GM18502 (cell line): ENCODE data around the gene GPR50.

Source experiments
- ATAC-seq: cut with Tn5 transposase; IDR thresholded peaks from one replicate; pipeline ENCODE4 v1.9.1; 2021; ENCODE audit warnings: mild to moderate bottlenecking; ENCODE audit not compliant: unreplicated experiment, poor library complexity

GPR50 gene

DNA sequence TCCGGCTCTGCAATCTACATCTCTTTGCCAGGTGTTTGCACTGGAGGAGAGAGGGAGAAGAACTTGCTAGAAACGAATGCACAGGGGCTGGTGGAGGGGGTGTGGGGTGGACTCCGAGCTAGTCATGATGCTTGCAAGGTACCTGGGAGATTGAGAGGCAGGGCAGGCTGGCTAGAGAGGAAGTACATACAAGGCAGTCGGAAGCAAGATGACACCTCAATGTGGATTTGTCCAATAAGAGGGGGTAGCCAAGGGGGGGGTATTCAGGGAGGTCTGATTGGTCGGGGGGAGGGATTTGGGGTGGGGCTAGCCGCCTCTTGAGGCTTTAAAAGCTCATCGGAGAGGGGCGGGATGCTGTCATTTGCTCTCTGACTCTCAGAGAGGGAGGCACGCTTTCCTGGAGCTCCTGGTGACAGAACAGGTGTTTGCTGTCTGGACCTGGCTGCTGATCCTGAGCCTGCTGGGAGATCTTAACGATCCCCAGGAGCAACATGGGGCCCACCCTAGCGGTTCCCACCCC is at the start of gene GPR50:
TSS of gene GPR50 (plus strand) at position 354 of the 520 bp plus-strand sequence. CDS start at position 492, 138 bp downstream.
- ATAC-seq = no peak

GRCh38 chrX:151132531-151132930 is 43.9 kb upstream of the GPR50 start:
- ATAC-seq = no peak

DNA sequence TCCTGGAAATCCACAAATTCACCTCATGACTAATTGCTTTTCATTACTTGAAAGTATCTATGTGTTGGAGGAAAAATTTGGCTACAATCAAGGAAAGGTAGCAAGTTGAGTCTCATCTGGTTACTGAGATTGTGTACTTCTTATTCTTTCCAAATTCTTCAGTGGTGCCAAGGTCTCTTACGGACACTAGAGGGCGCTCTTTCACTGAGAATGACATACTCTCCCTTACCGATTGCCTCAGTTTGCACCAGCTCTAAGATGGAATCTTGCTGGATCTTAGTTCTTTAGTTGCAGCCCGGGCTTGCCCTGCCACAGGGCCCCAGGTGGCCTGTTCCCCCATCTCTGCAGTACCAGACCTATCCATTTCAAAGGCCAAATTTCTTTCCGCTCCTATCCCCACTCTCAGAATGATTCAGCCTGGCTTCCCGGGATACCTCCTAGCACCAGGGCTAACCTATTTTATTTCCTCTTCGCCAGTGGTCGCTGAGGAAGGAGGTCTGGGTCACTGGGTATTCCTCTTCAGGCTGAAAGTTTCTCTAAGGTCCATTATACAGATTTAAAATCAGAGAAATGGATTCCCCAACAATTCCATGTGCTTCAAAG is 24.6 kb upstream of the GPR50 start:
- ATAC-seq = peak; percentile 80

- no peak for ATAC-seq
Measured at GRCh38 chrX:151153086-151153485, 23.3 kb upstream of the GPR50 start.

DNA sequence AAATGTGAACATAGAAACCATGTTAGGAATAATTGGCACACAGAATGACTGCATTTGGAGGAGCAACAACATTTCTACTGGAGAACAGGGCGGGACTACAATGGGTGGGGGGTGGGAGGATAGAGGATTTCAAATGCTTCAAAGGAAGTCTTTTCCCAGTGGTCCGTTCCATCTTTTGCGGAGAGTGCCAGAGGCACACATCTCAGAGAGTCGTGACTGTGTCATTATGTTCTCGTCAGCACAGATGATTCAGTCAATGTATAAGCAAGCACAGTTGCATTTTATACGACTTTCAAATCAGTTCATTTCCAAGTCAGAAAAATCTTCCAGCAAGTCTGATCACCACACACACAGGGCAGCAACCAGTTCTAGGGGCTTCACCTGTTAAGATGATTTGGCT is 22.7 kb upstream of the GPR50 start:
- no peak for ATAC-seq

- ATAC-seq = no peak
Measured at GRCh38 chrX:151155234-151155633, 21.1 kb upstream of the GPR50 start.

GRCh38 chrX:151161690-151162089 is 14.7 kb upstream of the GPR50 start:
- ATAC-seq = no peak

- ATAC-seq = no peak
Measured at GRCh38 chrX:151167791-151168345, 8.5 kb upstream of the GPR50 start.

GRCh38 chrX:151169783-151170182 is 6.6 kb upstream of the GPR50 start:
- no peak for ATAC-seq

GRCh38 chrX:151174581-151175282 is 1.7 kb upstream of the GPR50 start:
- ATAC-seq = no peak

DNA sequence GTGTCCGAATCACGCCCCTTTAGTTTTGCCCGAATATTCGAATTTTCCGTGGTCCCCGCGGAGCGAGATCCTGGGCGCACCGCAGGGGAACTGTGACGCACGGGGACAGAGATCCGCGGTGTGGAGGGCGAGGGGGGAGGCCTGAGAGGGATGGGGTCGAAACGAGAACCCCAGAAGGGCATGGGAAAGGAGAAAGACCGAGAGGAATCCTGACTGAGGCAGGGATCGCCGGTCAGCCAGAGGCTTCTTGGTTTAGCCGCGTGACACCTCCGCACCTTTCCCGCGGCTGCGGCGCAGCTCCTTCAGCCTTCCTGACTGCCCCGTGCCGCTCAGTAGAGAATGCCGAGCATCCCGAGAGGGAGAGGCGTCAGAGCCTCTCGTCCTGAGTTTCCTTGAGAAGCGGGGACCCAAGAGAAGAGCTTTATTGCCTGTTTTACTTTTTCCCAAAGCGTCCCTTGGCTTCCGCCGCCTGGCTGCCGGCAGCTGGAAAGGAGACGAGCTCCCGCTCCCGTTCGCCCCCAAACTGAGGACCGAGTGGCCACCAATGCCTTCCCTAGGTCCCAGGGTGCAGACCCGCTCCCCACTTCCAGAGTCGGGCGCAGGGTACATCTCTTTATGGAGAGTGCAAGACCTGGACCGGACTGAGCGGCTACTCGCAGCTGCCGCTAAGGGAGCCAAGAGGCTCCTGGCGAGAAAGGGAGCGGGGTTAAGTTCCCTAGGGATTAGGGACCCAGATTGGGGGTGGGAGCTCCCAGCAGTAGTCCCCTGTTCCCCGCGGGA is 911 bp upstream of the GPR50 start:
- ATAC-seq = no peak

DNA sequence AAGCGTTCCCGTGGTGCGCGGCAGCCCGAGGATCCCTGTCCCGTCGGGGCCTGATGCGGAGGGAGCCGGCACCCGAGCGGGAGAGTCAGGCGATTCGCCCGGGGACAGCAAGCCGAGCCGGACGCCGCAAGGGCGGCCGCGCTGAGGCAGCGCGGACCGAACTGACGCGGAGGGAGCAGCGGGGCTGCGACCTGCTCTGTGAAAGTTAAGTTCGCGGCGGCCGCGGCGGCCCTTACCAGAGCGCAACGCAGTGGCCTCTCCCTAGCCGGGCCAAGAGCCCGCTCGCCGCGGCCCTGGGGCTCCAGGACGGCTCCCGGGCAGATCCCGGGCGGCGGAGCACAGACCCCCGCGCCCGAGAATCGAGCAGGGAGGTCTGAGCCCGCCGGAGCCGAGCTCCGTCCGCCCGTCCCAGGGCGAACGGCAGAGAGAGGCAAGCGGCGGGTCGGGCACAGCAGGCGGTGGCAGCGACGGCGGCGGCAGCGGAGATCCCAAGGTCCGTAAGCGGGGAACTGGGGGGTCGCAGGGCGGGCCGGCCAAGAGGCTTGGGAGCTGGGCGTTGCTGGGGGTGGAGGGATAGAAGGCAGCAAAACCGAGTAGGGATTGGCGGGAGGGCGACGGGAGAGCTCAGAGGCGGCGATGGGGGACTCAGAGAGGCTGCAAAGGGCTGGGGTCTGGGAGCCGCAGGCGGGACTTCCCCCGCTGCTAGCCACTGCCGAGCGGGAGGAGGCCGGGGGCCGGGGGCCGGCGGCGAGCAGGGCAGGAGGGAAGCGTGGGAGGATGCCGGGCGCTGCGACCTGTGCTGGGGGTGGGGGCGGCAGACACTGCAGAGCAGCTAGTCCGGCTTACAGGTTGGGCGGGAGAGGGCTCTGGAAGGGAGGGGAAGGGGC is 1.0 kb downstream of the GPR50 start:
- ATAC-seq = no peak

DNA sequence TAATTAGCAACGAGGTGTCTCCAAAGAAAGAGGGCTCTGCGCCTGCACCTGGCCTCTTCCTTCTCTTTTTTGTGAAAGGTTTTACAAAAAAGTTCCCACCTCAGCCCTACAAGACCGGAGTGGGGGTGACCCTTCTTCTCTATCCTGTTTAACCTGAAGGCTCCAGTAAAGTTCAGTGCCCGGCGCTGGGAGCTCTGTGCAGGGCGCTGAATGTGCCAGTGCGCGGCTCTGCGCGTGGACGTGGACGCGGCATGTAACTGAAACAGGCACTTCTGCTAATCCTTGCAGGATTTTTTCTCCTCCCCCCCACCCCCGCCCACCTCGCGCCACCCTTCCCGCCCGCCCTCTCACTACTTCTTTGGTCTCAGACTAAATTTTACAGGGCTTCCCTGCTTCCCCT is 2.4 kb downstream of the GPR50 start:
- no peak for ATAC-seq

DNA sequence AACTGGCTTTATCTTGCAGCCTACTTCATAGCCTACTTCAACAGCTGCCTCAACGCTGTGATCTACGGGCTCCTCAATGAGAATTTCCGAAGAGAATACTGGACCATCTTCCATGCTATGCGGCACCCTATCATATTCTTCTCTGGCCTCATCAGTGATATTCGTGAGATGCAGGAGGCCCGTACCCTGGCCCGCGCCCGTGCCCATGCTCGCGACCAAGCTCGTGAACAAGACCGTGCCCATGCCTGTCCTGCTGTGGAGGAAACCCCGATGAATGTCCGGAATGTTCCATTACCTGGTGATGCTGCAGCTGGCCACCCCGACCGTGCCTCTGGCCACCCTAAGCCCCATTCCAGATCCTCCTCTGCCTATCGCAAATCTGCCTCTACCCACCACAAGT is 4.0 kb downstream of the GPR50 start:
- ATAC-seq = no peak

GRCh38 chrX:151181088-151181487 is 4.7 kb downstream of the GPR50 start:
- no peak for ATAC-seq

DNA sequence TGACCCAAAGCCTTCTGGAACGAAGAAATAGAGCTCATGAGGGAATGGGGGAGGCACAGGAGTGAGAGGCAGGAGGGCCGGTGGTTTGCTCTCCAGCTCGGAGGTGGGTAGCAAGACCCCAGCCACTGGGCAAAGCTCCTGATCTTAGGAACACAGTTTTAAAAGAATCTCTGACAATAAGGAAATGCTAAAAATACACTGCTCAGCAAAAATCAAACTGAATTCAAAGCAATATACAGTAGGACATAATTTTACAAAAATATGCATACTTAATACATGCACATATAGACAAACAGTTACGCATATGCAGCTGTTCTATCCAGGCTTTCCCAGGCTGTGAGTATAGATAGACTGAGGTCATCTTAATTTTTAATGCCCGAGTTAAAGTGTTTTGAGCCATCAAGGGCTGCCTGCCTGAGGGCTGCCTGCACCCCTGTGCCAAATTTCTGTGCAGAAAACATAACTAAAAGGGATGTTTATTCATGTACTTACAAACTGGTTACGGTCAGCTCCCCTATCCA is 6.9 kb downstream of the GPR50 start:
- no peak for ATAC-seq

DNA sequence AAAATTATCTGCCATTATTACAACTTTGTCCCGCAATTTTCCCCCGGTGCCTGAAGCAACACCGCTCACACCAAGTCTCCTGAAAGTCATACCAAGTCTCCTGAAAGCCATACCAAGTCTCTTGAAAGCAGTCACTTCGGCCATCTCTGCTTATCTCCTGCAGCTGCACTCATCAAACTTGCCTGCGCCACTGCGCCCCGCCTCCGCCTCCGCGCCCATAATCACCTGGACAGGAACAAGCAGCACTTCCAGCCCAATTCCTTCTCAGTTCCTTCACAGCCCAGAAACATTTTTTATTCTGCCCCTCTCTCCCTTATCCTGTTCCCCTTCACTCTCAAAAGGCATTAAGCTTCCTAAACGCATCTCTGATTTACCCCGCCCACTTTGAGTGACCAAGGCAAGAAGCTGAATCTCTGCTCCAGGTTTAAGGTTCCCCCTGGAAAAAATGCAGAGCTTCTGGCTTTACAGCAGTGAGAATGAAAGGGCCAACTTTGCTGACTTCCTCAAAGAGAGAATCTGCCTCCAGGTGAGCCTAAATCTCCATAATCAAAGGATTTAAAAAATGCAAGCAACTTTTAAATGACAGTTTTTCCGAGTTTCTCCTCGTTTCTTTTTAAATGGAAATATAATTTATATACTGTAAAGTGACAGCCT is 7.7 kb downstream of the GPR50 start:
- ATAC-seq = no peak

DNA sequence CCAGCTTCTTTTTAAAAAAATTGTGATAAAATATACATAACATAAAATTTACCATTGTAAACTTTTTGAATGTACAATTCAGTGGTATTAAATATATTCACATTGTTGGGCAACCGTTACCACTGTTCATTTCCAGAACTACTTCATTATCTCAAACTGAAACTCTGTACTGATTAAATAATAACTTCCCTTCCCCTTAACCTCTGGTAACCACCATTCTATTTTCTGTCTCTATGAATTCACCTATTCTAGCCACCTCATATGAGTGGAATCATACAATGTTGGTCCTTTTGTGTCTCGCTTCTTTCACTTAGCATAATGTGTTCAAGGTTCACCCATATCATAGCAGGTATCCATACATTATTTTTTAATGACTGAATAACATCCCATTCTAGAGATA is 8.3 kb downstream of the GPR50 start:
- no peak for ATAC-seq

GRCh38 chrX:151206871-151207270 is 30.5 kb downstream of the GPR50 start:
- ATAC-seq = no peak
